Measurements from ENCODE around the gene HPCAL1.
A peak's percentile ranks its signal among the peaks of the same experiment; 100 is the strongest.

The HPCAL1 gene

GRCh38 chr2:10267036-10267435 lies 35.7 kb upstream of the HPCAL1 start:
- no peak overlapping the region for H3K14ac ChIP-seq (ENCODE audit: low read length)
- H3K36me3 ChIP-seq (ENCODE audit: control insufficient read depth in 1 of 2, insufficient read depth in 2 of 2, low read length in 2 of 2), result peaks cover 0 to 2% of the 10 kb centered on the region in 2 experiments
- no peak overlapping the region for H3K4me3 ChIP-seq (ENCODE audit: low read depth, low read length)
- no peak overlapping the region for H2BK12ac ChIP-seq (ENCODE audit: low read length)
- peaks cover 4% of the 10 kb centered on the region for H3K9me3 ChIP-seq (ENCODE audit: insufficient read depth, low read depth, low read length)
- no peak overlapping the region for H2AK5ac ChIP-seq (ENCODE audit: low read length)
- H3K27ac ChIP-seq (ENCODE audit: low read depth, low read length), result no peak overlapping the region
- no peaks in the 10 kb centered on the region for H3K27me3 ChIP-seq (ENCODE audit: insufficient read depth, low read length)
- H3K9ac ChIP-seq (ENCODE audit: low read length), result no peak overlapping the region
- no peak overlapping the region for H3K23ac ChIP-seq (ENCODE audit: low read length)
- no CpG with 5 or more reads among the region's 6 CpGs for WGBS (ENCODE audit: extremely low coverage, insufficient coverage, insufficient read length)
- H4K12ac ChIP-seq (ENCODE audit: low read depth, low read length), result no peak overlapping the region
- H3K4me2 ChIP-seq (ENCODE audit: low read length), result no peak overlapping the region
- H2BK120ac ChIP-seq (ENCODE audit: insufficient read depth, low read length, poor library complexity), result no peak overlapping the region
- no peak overlapping the region for H4K8ac ChIP-seq (ENCODE audit: low read depth, low read length)
- no peak overlapping the region for H3K4ac ChIP-seq (ENCODE audit: low read depth, low read length)
- H3K18ac ChIP-seq (ENCODE audit: low read length), result no peak overlapping the region
- H3K79me2 ChIP-seq (ENCODE audit: control insufficient read depth, insufficient read depth, low read length, poor library complexity), result no peaks in the 10 kb centered on the region
- H3K4me1 ChIP-seq (ENCODE audit: control insufficient read depth in 1 of 2, insufficient read depth in 2 of 2, low read length in 2 of 2), result no peaks in the 10 kb centered on the region
- no peak overlapping the region for H4K91ac ChIP-seq (ENCODE audit: low read depth, low read length)
- no peaks in the 10 kb centered on the region for H3K79me1 ChIP-seq (ENCODE audit: low read length)
- DNase-seq, result no peak
- H2BK5ac ChIP-seq (ENCODE audit: low read depth, low read length, poor library complexity), result no peak overlapping the region
- H2AFZ ChIP-seq (ENCODE audit: insufficient read depth, low read length, poor library complexity), result no peak overlapping the region

- H3K27me3 ChIP-seq (ENCODE audit: insufficient read depth, low read length), result no peaks in the 10 kb centered on the region
- H2BK5ac ChIP-seq (ENCODE audit: low read depth, low read length, poor library complexity), result no peak overlapping the region
- no peak overlapping the region for H2BK120ac ChIP-seq (ENCODE audit: insufficient read depth, low read length, poor library complexity)
- H3K4me2 ChIP-seq (ENCODE audit: low read length), result no peak overlapping the region
- peaks cover 6% of the 10 kb centered on the region for H3K9me3 ChIP-seq (ENCODE audit: insufficient read depth, low read depth, low read length)
- H3K27ac ChIP-seq (ENCODE audit: low read depth, low read length), result no peak overlapping the region
- no peak overlapping the region for H3K18ac ChIP-seq (ENCODE audit: low read length)
- no peak overlapping the region for H4K12ac ChIP-seq (ENCODE audit: low read depth, low read length)
- no peak overlapping the region for H3K23ac ChIP-seq (ENCODE audit: low read length)
- no peak overlapping the region for H3K14ac ChIP-seq (ENCODE audit: low read length)
- H3K4me3 ChIP-seq (ENCODE audit: low read depth, low read length), result no peak overlapping the region
- peaks cover 0 to 2% of the 10 kb centered on the region in 2 experiments for H3K36me3 ChIP-seq (ENCODE audit: control insufficient read depth in 1 of 2, insufficient read depth in 2 of 2, low read length in 2 of 2)
- no peaks in the 10 kb centered on the region for H3K4me1 ChIP-seq (ENCODE audit: control insufficient read depth in 1 of 2, insufficient read depth in 2 of 2, low read length in 2 of 2)
- H4K8ac ChIP-seq (ENCODE audit: low read depth, low read length), result no peak overlapping the region
- H3K79me1 ChIP-seq (ENCODE audit: low read length), result no peaks in the 10 kb centered on the region
- no peaks in the 10 kb centered on the region for H3K79me2 ChIP-seq (ENCODE audit: control insufficient read depth, insufficient read depth, low read length, poor library complexity)
- H2BK12ac ChIP-seq (ENCODE audit: low read length), result no peak overlapping the region
- peak in 1 of 2 donors; percentile 10 for DNase-seq
- no peak overlapping the region for H3K4ac ChIP-seq (ENCODE audit: low read depth, low read length)
- no peak overlapping the region for H2AFZ ChIP-seq (ENCODE audit: insufficient read depth, low read length, poor library complexity)
- H4K91ac ChIP-seq (ENCODE audit: low read depth, low read length), result no peak overlapping the region
- WGBS (ENCODE audit: extremely low coverage, insufficient coverage, insufficient read length), result no CpG with 5 or more reads among the region's 34 CpGs
- no peak overlapping the region for H3K9ac ChIP-seq (ENCODE audit: low read length)
- no peak overlapping the region for H2AK5ac ChIP-seq (ENCODE audit: low read length)
Measured at GRCh38 chr2:10267551-10268465, 34.9 kb upstream of the HPCAL1 start.

GRCh38 chr2:10269291-10269690 lies 33.4 kb upstream of the HPCAL1 start:
- H3K4ac ChIP-seq (ENCODE audit: low read depth, low read length), result no peak overlapping the region
- no peak for DNase-seq
- no peak overlapping the region for H2AK5ac ChIP-seq (ENCODE audit: low read length)
- H3K4me1 ChIP-seq (ENCODE audit: control insufficient read depth in 1 of 2, insufficient read depth in 2 of 2, low read length in 2 of 2), result no peaks in the 10 kb centered on the region
- WGBS (ENCODE audit: extremely low coverage, insufficient coverage, insufficient read length), result no CpG with 5 or more reads among the region's 8 CpGs
- H3K79me1 ChIP-seq (ENCODE audit: low read length), result no peaks in the 10 kb centered on the region
- H2BK120ac ChIP-seq (ENCODE audit: insufficient read depth, low read length, poor library complexity), result no peak overlapping the region
- no peak overlapping the region for H3K4me3 ChIP-seq (ENCODE audit: low read depth, low read length)
- H3K79me2 ChIP-seq (ENCODE audit: control insufficient read depth, insufficient read depth, low read length, poor library complexity), result no peaks in the 10 kb centered on the region
- no peak overlapping the region for H3K4me2 ChIP-seq (ENCODE audit: low read length)
- peaks cover 6% of the 10 kb centered on the region for H3K9me3 ChIP-seq (ENCODE audit: insufficient read depth, low read depth, low read length)
- no peak overlapping the region for H4K8ac ChIP-seq (ENCODE audit: low read depth, low read length)
- H2BK12ac ChIP-seq (ENCODE audit: low read length), result no peak overlapping the region
- H3K27ac ChIP-seq (ENCODE audit: low read depth, low read length), result no peak overlapping the region
- H3K27me3 ChIP-seq (ENCODE audit: insufficient read depth, low read length), result no peaks in the 10 kb centered on the region
- no peak overlapping the region for H2AFZ ChIP-seq (ENCODE audit: insufficient read depth, low read length, poor library complexity)
- no peak overlapping the region for H3K9ac ChIP-seq (ENCODE audit: low read length)
- H3K36me3 ChIP-seq (ENCODE audit: control insufficient read depth in 1 of 2, insufficient read depth in 2 of 2, low read length in 2 of 2), result peaks cover 0 to 2% of the 10 kb centered on the region in 2 experiments
- H2BK5ac ChIP-seq (ENCODE audit: low read depth, low read length, poor library complexity), result no peak overlapping the region
- no peak overlapping the region for H4K12ac ChIP-seq (ENCODE audit: low read depth, low read length)
- no peak overlapping the region for H3K18ac ChIP-seq (ENCODE audit: low read length)
- H4K91ac ChIP-seq (ENCODE audit: low read depth, low read length), result no peak overlapping the region
- no peak overlapping the region for H3K23ac ChIP-seq (ENCODE audit: low read length)
- H3K14ac ChIP-seq (ENCODE audit: low read length), result no peak overlapping the region

- Histone ChIP-seq H2BK5ac (ENCODE audit: low read depth, low read length, poor library complexity) (no peak overlapping the region), H3K4me2 (ENCODE audit: low read length) (no peak overlapping the region), H3K79me2 (ENCODE audit: control insufficient read depth, insufficient read depth, low read length, poor library complexity) (no peaks in the 10 kb centered on the region), H4K8ac (ENCODE audit: low read depth, low read length) (no peak overlapping the region), H3K27me3 (ENCODE audit: insufficient read depth, low read length) (no peaks in the 10 kb centered on the region), H4K91ac (ENCODE audit: low read depth, low read length) (no peak overlapping the region), H3K9me3 (ENCODE audit: insufficient read depth, low read depth, low read length) (peaks cover 6% of the 10 kb centered on the region), H4K12ac (ENCODE audit: low read depth, low read length) (no peak overlapping the region), H2AK5ac (ENCODE audit: low read length) (no peak overlapping the region), H3K9ac (ENCODE audit: low read length) (no peak overlapping the region), H3K18ac (ENCODE audit: low read length) (no peak overlapping the region), H3K4me3 (ENCODE audit: low read depth, low read length) (no peak overlapping the region), H3K36me3 (ENCODE audit: control insufficient read depth in 1 of 2, insufficient read depth in 2 of 2, low read length in 2 of 2) (peaks cover 0 to 2% of the 10 kb centered on the region in 2 experiments), H2BK120ac (ENCODE audit: insufficient read depth, low read length, poor library complexity) (no peak overlapping the region), H3K79me1 (ENCODE audit: low read length) (no peaks in the 10 kb centered on the region), H2BK12ac (ENCODE audit: low read length) (no peak overlapping the region), H3K23ac (ENCODE audit: low read length) (no peak overlapping the region), H3K4me1 (ENCODE audit: control insufficient read depth in 1 of 2, insufficient read depth in 2 of 2, low read length in 2 of 2) (no peaks in the 10 kb centered on the region), H3K27ac (ENCODE audit: low read depth, low read length) (no peak overlapping the region), H3K14ac (ENCODE audit: low read length) (no peak overlapping the region), H3K4ac (ENCODE audit: low read depth, low read length) (no peak overlapping the region), H2AFZ (ENCODE audit: insufficient read depth, low read length, poor library complexity) (no peak overlapping the region)
- no peak for DNase-seq
- no CpG with 5 or more reads among the region's 15 CpGs for WGBS (ENCODE audit: extremely low coverage, insufficient coverage, insufficient read length)
Measured at GRCh38 chr2:10269711-10270610, 32.7 kb upstream of the HPCAL1 start.
